Endothelial cell of umbilical vein (primary cell): ENCODE results near the gene FREM1. TPM values are rescaled to one million over a fixed set of nuclear protein-coding genes. Genes with fewer than 3 reads are reported as not detected.

Source experiments
- BruUV-seq: library from RNA; stranded (reverse); fragments of 400-500 nt; replicated peaks from 2 replicates; lab custom pipeline; 2021; lab: Mats Ljungman, UMichigan
- CTCF ChIA-PET: fragments of 300-600, 350-600 bp; sonication (Branson Sonifier 250); formaldehyde crosslinking; loops from one replicate; lab custom pipeline; 2021; ENCODE audit warnings: antibody characterized with exemption, inconsistent platforms; lab: Charles Lee
- POLR2A ChIA-PET: fragments of 300-600, 350-600 bp; sonication (Branson Sonifier 250); formaldehyde crosslinking; loops from one replicate; lab custom pipeline; 2021; ENCODE audit warnings: antibody characterized with exemption, inconsistent platforms; lab: Charles Lee
- DNase-seq: peaks from one replicate; pipeline ENCODE4 v3.0.0-alpha.2; 2011; ENCODE audit warnings: low read depth, low spot score
- FAIRE-seq: peaks from 2 replicates; lab custom pipeline; 2011; peaks lifted over from hg19 to GRCh38; lab: Jason Lieb, UNC
- H2AFZ ChIP-seq: 2 replicates; pipeline ENCODE4 v1.6.0; 2012; ENCODE audit warnings: low read depth, low read length, control low read depth, inconsistent platforms
- H3K27ac ChIP-seq: 2 replicates; pipeline ENCODE4 v1.5.1; 2011; ENCODE audit warnings: low read depth, mild to moderate bottlenecking, control low read depth, low read length, moderate library complexity; ENCODE audit not compliant: insufficient read depth
- H3K27me3 ChIP-seq, 2 experiments: 2 replicates each; pipeline versions ENCODE4 v1.6.0 to v1.6.1; 2011; ENCODE audit warnings: low read length in 2 of 2, mixed read lengths in 1 of 2; ENCODE audit not compliant: control insufficient read depth in 2 of 2, insufficient read depth in 2 of 2
- H3K36me3 ChIP-seq, 2 experiments: 2 replicates in 1 of 2; 3 replicates in 1 of 2; pipeline ENCODE4 v1.5.1; 2011; ENCODE audit warnings: low read length in 2 of 2, mild to moderate bottlenecking in 1 of 2, moderate library complexity in 1 of 2; ENCODE audit not compliant: control insufficient read depth in 2 of 2, insufficient read depth in 2 of 2; ENCODE audit errors: extremely low read depth in 1 of 2
- H3K4me1 ChIP-seq: 3 replicates; pipeline ENCODE4 v1.5.1; 2011; ENCODE audit warnings: mild to moderate bottlenecking, low read length; ENCODE audit not compliant: control insufficient read depth, insufficient read depth; ENCODE audit errors: extremely low read depth
- H3K4me2 ChIP-seq: 2 replicates; pipeline ENCODE4 v1.6.1; 2011; ENCODE audit warnings: low read length, control low read depth, mixed read lengths; ENCODE audit not compliant: insufficient read depth
- H3K4me3 ChIP-seq, 3 experiments: fragments of 200-600 bp in 1 of 3; sonication (generic), shearing (Covaris generic) in 1 of 3; replicated peaks in 1 of 3; 2 replicates each; pipeline ENCODE4 v1.5.1; 2011 to 2016; ENCODE audit warnings: control low read depth in 3 of 3, low read length in 3 of 3, mild to moderate bottlenecking in 2 of 3, inconsistent platforms in 1 of 3, low read depth in 1 of 3, moderate library complexity in 1 of 3; ENCODE audit not compliant: insufficient read depth in 1 of 3
- H3K79me2 ChIP-seq: 2 replicates; pipeline ENCODE4 v1.6.0; 2012; ENCODE audit warnings: low read length, inconsistent platforms; ENCODE audit not compliant: control insufficient read depth, insufficient read depth
- H3K9ac ChIP-seq: replicated peaks from 2 replicates; pipeline ENCODE3; 2011; ENCODE audit warnings: low read length, control low read depth; ENCODE audit not compliant: insufficient read depth; ENCODE audit errors: extremely low read depth
- H3K9me1 ChIP-seq: replicated peaks from 3 replicates; pipeline ENCODE4 v1.6.0; 2011; ENCODE audit warnings: mild to moderate bottlenecking, low read length; ENCODE audit not compliant: control insufficient read depth, insufficient read depth; ENCODE audit errors: extremely low read depth
- H3K9me3 ChIP-seq: replicated peaks from 2 replicates; pipeline ENCODE4 v1.5.1; 2012; ENCODE audit warnings: low read length, inconsistent platforms; ENCODE audit not compliant: control insufficient read depth, insufficient read depth
- H4K20me1 ChIP-seq: replicated peaks from 2 replicates; pipeline ENCODE3; 2011; ENCODE audit warnings: mild to moderate bottlenecking, low read length; ENCODE audit not compliant: control insufficient read depth, insufficient read depth; ENCODE audit errors: extremely low read depth
- EZH2 ChIP-seq: IDR thresholded peaks from 2 replicates; pipeline ENCODE4 v1.6.1; 2012; ENCODE audit warnings: borderline replicate concordance, low read depth, mild to moderate bottlenecking, moderate library complexity, low read length, inconsistent platforms; ENCODE audit not compliant: severe bottlenecking
- FOS ChIP-seq: IDR thresholded peaks from 2 replicates; pipeline ENCODE4 v1.6.1; 2011; ENCODE audit warnings: mild to moderate bottlenecking, low read length, moderate library complexity, borderline replicate concordance; ENCODE audit not compliant: insufficient read depth
- GATA2 ChIP-seq: IDR thresholded peaks from 2 replicates; pipeline ENCODE4 v1.7.0; 2011; ENCODE audit warnings: low read depth, mild to moderate bottlenecking, moderate library complexity, mixed read lengths, low read length; ENCODE audit not compliant: insufficient read length, insufficient read depth
- JUN ChIP-seq: IDR thresholded peaks from 2 replicates; pipeline ENCODE4 v1.6.1; 2011; ENCODE audit warnings: borderline replicate concordance, low read depth; ENCODE audit not compliant: insufficient read length, insufficient read depth
- MYC ChIP-seq: IDR thresholded peaks from one replicate; pipeline ENCODE4 v1.6.1; 2011; ENCODE audit warnings: mild to moderate bottlenecking, low read depth, low read length
- POLR2A ChIP-seq: IDR thresholded peaks from 2 replicates; pipeline ENCODE4 v1.6.1; 2012; ENCODE audit warnings: low read depth, mild to moderate bottlenecking, control low read depth, low read length
- POLR2AphosphoS5 ChIP-seq: IDR thresholded peaks from 2 replicates; pipeline ENCODE4 v1.6.1; 2012; ENCODE audit warnings: low read depth, mild to moderate bottlenecking, control low read depth, low read length, moderate library complexity; ENCODE audit not compliant: insufficient read depth
- dilution Hi-C: fragments of 300-500 bp; cut with MboI; formaldehyde crosslinking; loops from one replicate; pipeline ENCODE4 v1.15.0; 2019; ENCODE audit warnings: low sequenced_read_pairs; ENCODE audit not compliant: extremely low pct_ligation_motif_present
- intact Hi-C: fragments of 100-400 bp; cut with micrococcal nuclease; formaldehyde crosslinking; loops from one replicate; pipeline ENCODE4 v1.10.0; 2022
- polyA plus RNA-seq, 4 experiments: library from polyadenylated mRNA; depleted of rRNA in 3 of 4; stranded (reverse) in 3 of 4; unstranded in 1 of 4; fragments of >200 nt; gene quantifications; 2 replicates each; pipeline versions ENCODE4 v1.2.1 to v1.2.3, GENCODE V29; 2011 to 2012; ENCODE audit warnings: missing spikeins in 1 of 4
- total RNA-seq: library from RNA; stranded (reverse); gene quantifications from 2 replicates; pipeline ENCODE4 v1.2.3, GENCODE V29; 2021
- TF ChIP-seq, protein P1 (sequence below): IDR thresholded peaks from 2 replicates; pipeline ENCODE4 v1.6.1; 2011; ENCODE audit not compliant: insufficient read depth, insufficient read length
- TF ChIP-seq, protein P2 (sequence below), 2 donors: IDR thresholded peaks; 1 replicate in 1 of 2; 2 replicates in 1 of 2; pipeline ENCODE4 v1.5.1; 2011; ENCODE audit warnings: low read length in 2 of 2, mild to moderate bottlenecking in 2 of 2, moderate library complexity in 2 of 2, control low read depth in 1 of 2, inconsistent platforms in 1 of 2, low read depth in 1 of 2; ENCODE audit not compliant: insufficient read depth in 1 of 2; ENCODE audit errors: extremely low read depth in 1 of 2

FREM1 gene
- total and polyA plus RNA-seq, 2 donors (not counting 3 experiments of a cell fraction or from before 2014, with no cell fraction given), result 0.10 to 0.29 TPM

DNA sequence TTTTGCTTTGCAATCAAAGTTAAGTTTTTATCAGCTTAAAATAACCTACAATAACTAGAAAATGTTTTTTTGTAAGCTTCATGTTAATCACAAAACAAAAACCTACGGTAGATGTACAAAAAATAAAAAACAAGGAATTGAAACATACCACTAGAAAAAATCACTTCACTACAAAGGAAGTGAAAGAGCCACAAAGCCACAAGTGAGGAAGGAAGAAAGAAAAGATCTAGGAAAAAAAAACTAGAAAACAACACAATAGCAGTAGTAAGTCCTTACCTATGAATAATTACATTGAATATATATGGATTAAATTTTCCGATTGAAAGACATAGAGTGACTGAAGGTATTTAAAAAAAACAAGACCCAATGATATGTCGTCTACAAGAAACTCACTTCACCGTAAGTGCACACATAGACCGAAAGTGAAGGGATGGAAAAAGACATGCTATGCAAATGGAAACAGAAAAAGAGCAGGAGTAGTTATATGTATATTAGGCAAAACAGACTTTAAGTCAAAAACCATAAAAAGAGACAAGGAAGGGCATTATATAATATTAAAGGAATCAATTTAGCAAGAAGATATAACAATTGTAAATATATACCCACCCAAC, 203.6 kb downstream of the FREM1 start:
- Histone ChIP-seq H3K27ac (no peak overlapping the region), H3K4me1 (no peaks in the 10 kb centered on the region), H3K79me2 (no peaks in the 10 kb centered on the region), H3K27me3 (no peaks in the 10 kb centered on the region), H3K9me1 (no peaks in the 10 kb centered on the region), H3K4me3 (no peak overlapping the region), H2AFZ (no peak overlapping the region), H3K4me2 (no peak overlapping the region), H3K9ac (no peak overlapping the region), H3K36me3 (no peaks in the 10 kb centered on the region), H3K9me3 (no peaks in the 10 kb centered on the region), H4K20me1 (no peaks in the 10 kb centered on the region)
- no TSS peak for BruUV-seq
- intact Hi-C loops, result no loop called here
- DNase-seq, result no peak
- TF ChIP-seq POLR2A (no peak), FOS (no peak), MYC (no peak), POLR2AphosphoS5 (no peak), EZH2 (no peak), GATA2 (no peak), JUN (no peak)
- TF ChIP-seq, protein P1, sequence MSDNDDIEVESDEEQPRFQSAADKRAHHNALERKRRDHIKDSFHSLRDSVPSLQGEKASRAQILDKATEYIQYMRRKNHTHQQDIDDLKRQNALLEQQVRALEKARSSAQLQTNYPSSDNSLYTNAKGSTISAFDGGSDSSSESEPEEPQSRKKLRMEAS, result no peak
- TF ChIP-seq, protein P2, sequence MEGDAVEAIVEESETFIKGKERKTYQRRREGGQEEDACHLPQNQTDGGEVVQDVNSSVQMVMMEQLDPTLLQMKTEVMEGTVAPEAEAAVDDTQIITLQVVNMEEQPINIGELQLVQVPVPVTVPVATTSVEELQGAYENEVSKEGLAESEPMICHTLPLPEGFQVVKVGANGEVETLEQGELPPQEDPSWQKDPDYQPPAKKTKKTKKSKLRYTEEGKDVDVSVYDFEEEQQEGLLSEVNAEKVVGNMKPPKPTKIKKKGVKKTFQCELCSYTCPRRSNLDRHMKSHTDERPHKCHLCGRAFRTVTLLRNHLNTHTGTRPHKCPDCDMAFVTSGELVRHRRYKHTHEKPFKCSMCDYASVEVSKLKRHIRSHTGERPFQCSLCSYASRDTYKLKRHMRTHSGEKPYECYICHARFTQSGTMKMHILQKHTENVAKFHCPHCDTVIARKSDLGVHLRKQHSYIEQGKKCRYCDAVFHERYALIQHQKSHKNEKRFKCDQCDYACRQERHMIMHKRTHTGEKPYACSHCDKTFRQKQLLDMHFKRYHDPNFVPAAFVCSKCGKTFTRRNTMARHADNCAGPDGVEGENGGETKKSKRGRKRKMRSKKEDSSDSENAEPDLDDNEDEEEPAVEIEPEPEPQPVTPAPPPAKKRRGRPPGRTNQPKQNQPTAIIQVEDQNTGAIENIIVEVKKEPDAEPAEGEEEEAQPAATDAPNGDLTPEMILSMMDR (IDR thresholded peaks at IDR 0.05; ENCODE audit: extremely low read depth in 1 of 2, insufficient read depth in 1 of 2, low read depth in 1 of 2, low read length in 2 of 2), result no peak
- dilution Hi-C loops, result no loop called here
- no peak for FAIRE-seq
- ChIA-PET CTCF (interaction anchor here (1.4 to 1.7 kb wide), 2 partner anchors 14 to 62 kb away, joined by 4 to 6 read pairs; partner anchors contain the start of gene ZDHHC21), POLR2A (no interaction called here)
